K562 (cell line): ENCODE measurements around the gene PGAP3. TPM values are rescaled to one million over a fixed set of nuclear protein-coding genes. Genes with fewer than 3 reads are reported as not detected.

Experiments
- CBX2 ChIP-seq: fragments of 200-600 bp; sonication (generic); IDR thresholded peaks from one replicate; pipeline ENCODE4 v1.6.1; 2012; ENCODE audit warnings: mild to moderate bottlenecking, low read length, inconsistent platforms; ENCODE audit not compliant: insufficient read depth, poor library complexity, severe bottlenecking
- RCOR1 ChIP-seq, 2 experiments: IDR thresholded peaks; 2 replicates each; pipeline ENCODE4 v1.6.1; 2012; ENCODE audit warnings: low read depth in 2 of 2, low read length in 2 of 2, borderline replicate concordance in 1 of 2, improper control_type of control experiment in 1 of 2
- TARDBP ChIP-seq: fragments of 450-650 bp; IDR thresholded peaks from 2 replicates; pipeline ENCODE4 v1.6.1; 2016
- TCF3 ChIP-seq: sonication (generic); formaldehyde crosslinking; IDR thresholded peaks from 2 replicates; pipeline ENCODE4 v1.4.0; 2020; ENCODE audit warnings: mild to moderate bottlenecking, missing genetic modification reagents
- TRIM28 ChIP-seq: fragments of 450-650 bp; IDR thresholded peaks from 2 replicates; pipeline ENCODE4 v1.6.1; 2017
- TSC22D4 ChIP-seq: fragments of 450-650 bp; IDR thresholded peaks from 2 replicates; pipeline ENCODE4 v1.6.1; 2016; ENCODE audit warnings: missing genetic modification characterization, missing biosample characterization, control low read depth
- ZNF24 ChIP-seq: fragments of 450-650 bp; IDR thresholded peaks from 2 replicates; pipeline ENCODE4 v1.6.1; 2016
- ZNF324 ChIP-seq: fragments of 250-450 bp; sonication (Bioruptor Pico); IDR thresholded peaks from 2 replicates; pipeline ENCODE4 v1.4.0; 2020; ENCODE audit warnings: mild to moderate bottlenecking
- polyA plus RNA-seq, 8 experiments: library from polyadenylated mRNA; depleted of rRNA in 4 of 8; stranded (reverse) in 5 of 8; unstranded in 3 of 8; fragments of >200 nt; fragmentation: Nextera tagmentation in 2 of 8; fragmentation: Illumina TruSeq in 1 of 8; extraction: Ambion mirVana in 2 of 8; extraction: Trizol in 1 of 8; gene quantifications; 2 replicates each; pipeline versions ENCODE4 v1.2.1 to v1.2.3, GENCODE V29; 2011 to 2014; ENCODE audit warnings: inconsistent platforms in 1 of 8, missing spikeins in 1 of 8
- total RNA-seq, 7 experiments: library from RNA; depleted of rRNA in 6 of 7; stranded (reverse); fragments of >200 nt in 6 of 7; fragmentation: Illumina TruSeq in 2 of 7; extraction: Trizol in 2 of 7; gene quantifications; 2 replicates each; pipeline versions ENCODE4 v1.2.1 to v1.2.3, GENCODE V29; 2011 to 2021; ENCODE audit warnings: low replicate concordance in 1 of 7
- TF ChIP-seq, protein P1 (sequence below), 2 experiments: fragments of 200-800 bp in 1 of 2; sonication (Bioruptor generic) in 1 of 2; sonication (generic) in 1 of 2; formaldehyde crosslinking in 1 of 2; IDR thresholded peaks in 1 of 2; conservative IDR thresholded peaks in 1 of 2; 2 replicates each; pipeline versions ENCODE4 v1.5.0 to v1.6.1; 2016 to 2020; ENCODE audit warnings: missing compliant biosample characterization in 1 of 2, missing genetic modification characterization in 1 of 2, missing genetic modification reagents in 1 of 2
- TF ChIP-seq, protein P2 (sequence below): IDR thresholded peaks from 2 replicates; pipeline ENCODE4 v1.6.1; 2014; ENCODE audit warnings: antibody characterized with exemption
- TF ChIP-seq, protein P3 (sequence below): fragments of 250-450 bp; sonication (Bioruptor Pico); IDR thresholded peaks from 2 replicates; pipeline ENCODE4 v1.4.0; 2020; ENCODE audit warnings: mild to moderate bottlenecking, moderate library complexity
- TF ChIP-seq, protein P4 (sequence below): fragments of 450-650 bp; formaldehyde crosslinking; IDR thresholded peaks from 2 replicates; pipeline ENCODE4 v1.4.0; 2020; ENCODE audit warnings: mild to moderate bottlenecking, mixed read lengths
- TF ChIP-seq, protein P5 (sequence below): fragments of 200-800 bp; sonication (Bioruptor generic); IDR thresholded peaks from 2 replicates; pipeline ENCODE4 v1.6.1; 2017; ENCODE audit warnings: missing genetic modification characterization, missing compliant biosample characterization
- TF ChIP-seq, protein P6 (sequence below): sonication (generic); formaldehyde crosslinking; IDR thresholded peaks from 2 replicates; pipeline ENCODE4 v1.8.1; 2023; ENCODE audit warnings: mild to moderate bottlenecking, missing genetic modification reagents

The PGAP3 gene
- total and polyA plus RNA-seq, 9 of the 15 experiments (the other 6 are each of a cell fraction or from before 2014, with no cell fraction given) = 0.38 to 9.4 (median 4.5) TPM

DNA sequence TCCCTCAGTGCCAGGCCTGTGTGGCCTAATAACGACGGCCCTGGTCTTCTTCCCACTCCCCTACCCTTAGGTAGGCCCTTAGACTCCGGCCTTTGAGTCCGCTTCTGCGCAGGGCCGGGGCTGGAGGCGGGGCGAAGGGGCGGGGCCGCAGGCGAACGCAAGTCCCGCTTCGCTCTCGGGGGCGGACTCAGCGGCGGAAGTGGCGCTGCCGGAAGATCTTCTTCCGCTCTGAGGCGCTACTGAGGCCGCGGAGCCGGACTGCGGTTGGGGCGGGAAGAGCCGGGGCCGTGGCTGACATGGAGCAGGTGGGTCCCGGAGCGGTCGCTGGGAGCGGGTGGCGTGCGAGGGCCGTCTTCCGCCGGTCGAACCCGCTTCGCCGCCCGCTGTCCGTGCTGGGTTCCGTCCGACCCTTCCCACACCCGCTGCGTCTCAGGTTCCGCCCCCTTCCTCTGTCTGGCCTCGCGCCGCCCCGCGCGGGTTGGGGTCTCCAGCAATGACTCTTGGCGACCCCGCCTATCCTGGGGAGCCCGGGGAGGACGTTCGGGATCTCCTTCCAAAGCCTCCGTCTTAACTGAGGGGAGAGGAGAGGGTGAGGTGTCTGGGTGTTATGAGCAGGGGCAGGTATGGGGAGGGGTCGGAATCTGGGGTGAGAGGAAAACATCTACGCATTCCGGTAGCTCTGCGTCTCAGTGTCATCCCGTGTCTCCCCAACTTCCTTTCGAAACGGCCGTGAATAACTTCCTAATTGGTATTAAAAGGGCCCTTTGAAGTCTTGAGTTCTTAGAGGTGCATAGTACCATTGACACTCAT lies 50.7 kb downstream of the PGAP3 start, which contains the start of gene STARD3 (continued):
- TF ChIP-seq, protein P1, sequence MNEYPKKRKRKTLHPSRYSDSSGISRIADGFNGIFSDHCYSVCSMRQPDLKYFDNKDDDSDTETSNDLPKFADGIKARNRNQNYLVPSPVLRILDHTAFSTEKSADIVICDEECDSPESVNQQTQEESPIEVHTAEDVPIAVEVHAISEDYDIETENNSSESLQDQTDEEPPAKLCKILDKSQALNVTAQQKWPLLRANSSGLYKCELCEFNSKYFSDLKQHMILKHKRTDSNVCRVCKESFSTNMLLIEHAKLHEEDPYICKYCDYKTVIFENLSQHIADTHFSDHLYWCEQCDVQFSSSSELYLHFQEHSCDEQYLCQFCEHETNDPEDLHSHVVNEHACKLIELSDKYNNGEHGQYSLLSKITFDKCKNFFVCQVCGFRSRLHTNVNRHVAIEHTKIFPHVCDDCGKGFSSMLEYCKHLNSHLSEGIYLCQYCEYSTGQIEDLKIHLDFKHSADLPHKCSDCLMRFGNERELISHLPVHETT (CRISPR knock-in tag; conservative IDR thresholded peaks at IDR 0.05 in 1 of 2, IDR thresholded peaks at IDR 0.05 in 1 of 2) = peak in 1 of 2 experiments; percentile 70; a peak in 2 of 4 replicates
- TF ChIP-seq TSC22D4 (tag) = no peak
- TF ChIP-seq TARDBP = no peak
- no peak for TF ChIP-seq ZNF324 (CRISPR knock-in tag)
- no peak for TF ChIP-seq TCF3
- TF ChIP-seq, protein P2, sequence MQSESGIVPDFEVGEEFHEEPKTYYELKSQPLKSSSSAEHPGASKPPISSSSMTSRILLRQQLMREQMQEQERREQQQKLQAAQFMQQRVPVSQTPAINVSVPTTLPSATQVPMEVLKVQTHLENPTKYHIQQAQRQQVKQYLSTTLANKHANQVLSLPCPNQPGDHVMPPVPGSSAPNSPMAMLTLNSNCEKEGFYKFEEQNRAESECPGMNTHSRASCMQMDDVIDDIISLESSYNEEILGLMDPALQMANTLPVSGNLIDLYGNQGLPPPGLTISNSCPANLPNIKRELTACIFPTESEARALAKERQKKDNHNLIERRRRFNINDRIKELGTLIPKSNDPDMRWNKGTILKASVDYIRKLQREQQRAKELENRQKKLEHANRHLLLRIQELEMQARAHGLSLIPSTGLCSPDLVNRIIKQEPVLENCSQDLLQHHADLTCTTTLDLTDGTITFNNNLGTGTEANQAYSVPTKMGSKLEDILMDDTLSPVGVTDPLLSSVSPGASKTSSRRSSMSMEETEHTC = no peak
- TF ChIP-seq, protein P3, sequence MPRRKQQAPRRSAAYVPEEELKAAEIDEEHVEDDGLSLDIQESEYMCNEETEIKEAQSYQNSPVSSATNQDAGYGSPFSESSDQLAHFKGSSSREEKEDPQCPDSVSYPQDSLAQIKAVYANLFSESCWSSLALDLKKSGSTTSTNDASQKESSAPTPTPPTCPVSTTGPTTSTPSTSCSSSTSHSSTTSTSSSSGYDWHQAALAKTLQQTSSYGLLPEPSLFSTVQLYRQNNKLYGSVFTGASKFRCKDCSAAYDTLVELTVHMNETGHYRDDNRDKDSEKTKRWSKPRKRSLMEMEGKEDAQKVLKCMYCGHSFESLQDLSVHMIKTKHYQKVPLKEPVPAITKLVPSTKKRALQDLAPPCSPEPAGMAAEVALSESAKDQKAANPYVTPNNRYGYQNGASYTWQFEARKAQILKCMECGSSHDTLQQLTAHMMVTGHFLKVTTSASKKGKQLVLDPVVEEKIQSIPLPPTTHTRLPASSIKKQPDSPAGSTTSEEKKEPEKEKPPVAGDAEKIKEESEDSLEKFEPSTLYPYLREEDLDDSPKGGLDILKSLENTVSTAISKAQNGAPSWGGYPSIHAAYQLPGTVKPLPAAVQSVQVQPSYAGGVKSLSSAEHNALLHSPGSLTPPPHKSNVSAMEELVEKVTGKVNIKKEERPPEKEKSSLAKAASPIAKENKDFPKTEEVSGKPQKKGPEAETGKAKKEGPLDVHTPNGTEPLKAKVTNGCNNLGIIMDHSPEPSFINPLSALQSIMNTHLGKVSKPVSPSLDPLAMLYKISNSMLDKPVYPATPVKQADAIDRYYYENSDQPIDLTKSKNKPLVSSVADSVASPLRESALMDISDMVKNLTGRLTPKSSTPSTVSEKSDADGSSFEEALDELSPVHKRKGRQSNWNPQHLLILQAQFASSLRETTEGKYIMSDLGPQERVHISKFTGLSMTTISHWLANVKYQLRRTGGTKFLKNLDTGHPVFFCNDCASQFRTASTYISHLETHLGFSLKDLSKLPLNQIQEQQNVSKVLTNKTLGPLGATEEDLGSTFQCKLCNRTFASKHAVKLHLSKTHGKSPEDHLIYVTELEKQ (CRISPR knock-in tag) = no peak
- TF ChIP-seq, protein P4, sequence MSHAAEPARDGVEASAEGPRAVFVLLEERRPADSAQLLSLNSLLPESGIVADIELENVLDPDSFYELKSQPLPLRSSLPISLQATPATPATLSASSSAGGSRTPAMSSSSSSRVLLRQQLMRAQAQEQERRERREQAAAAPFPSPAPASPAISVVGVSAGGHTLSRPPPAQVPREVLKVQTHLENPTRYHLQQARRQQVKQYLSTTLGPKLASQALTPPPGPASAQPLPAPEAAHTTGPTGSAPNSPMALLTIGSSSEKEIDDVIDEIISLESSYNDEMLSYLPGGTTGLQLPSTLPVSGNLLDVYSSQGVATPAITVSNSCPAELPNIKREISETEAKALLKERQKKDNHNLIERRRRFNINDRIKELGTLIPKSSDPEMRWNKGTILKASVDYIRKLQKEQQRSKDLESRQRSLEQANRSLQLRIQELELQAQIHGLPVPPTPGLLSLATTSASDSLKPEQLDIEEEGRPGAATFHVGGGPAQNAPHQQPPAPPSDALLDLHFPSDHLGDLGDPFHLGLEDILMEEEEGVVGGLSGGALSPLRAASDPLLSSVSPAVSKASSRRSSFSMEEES (CRISPR knock-in tag) = no peak
- no peak; the same call in 1 of the 2 replicates for TF ChIP-seq ZNF24
- TF ChIP-seq CBX2 = no peak
- no peak for TF ChIP-seq TRIM28
- TF ChIP-seq, protein P5, sequence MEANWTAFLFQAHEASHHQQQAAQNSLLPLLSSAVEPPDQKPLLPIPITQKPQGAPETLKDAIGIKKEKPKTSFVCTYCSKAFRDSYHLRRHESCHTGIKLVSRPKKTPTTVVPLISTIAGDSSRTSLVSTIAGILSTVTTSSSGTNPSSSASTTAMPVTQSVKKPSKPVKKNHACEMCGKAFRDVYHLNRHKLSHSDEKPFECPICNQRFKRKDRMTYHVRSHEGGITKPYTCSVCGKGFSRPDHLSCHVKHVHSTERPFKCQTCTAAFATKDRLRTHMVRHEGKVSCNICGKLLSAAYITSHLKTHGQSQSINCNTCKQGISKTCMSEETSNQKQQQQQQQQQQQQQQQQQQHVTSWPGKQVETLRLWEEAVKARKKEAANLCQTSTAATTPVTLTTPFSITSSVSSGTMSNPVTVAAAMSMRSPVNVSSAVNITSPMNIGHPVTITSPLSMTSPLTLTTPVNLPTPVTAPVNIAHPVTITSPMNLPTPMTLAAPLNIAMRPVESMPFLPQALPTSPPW = peak; percentile 71
- TF ChIP-seq RCOR1 (IDR thresholded peaks at IDR 0.05; ENCODE audit: borderline replicate concordance in 1 of 2, low read depth in 2 of 2, low read length in 2 of 2) = no peak
- TF ChIP-seq, protein P6, sequence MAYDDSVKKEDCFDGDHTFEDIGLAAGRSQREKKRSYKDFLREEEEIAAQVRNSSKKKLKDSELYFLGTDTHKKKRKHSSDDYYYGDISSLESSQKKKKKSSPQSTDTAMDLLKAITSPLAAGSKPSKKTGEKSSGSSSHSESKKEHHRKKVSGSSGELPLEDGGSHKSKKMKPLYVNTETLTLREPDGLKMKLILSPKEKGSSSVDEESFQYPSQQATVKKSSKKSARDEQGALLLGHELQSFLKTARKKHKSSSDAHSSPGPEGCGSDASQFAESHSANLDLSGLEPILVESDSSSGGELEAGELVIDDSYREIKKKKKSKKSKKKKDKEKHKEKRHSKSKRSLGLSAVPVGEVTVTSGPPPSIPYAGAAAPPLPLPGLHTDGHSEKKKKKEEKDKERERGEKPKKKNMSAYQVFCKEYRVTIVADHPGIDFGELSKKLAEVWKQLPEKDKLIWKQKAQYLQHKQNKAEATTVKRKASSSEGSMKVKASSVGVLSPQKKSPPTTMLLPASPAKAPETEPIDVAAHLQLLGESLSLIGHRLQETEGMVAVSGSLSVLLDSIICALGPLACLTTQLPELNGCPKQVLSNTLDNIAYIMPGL (CRISPR knock-in tag) = peak; percentile 67; the same call in 1 of the 2 replicates
